Fibroblast of mammary gland (primary cell): ENCODE data around the gene APELA.
A peak's percentile ranks its signal among the peaks of the same experiment; 100 is the strongest.

Experiments
- DNase-seq: peaks from one replicate; pipeline ENCODE4 v3.0.0-alpha.2; 2010; ENCODE audit warnings: low read depth
- H3K4me3 ChIP-seq: 2 replicates; pipeline ENCODE4 v1.5.1; 2011; ENCODE audit warnings: low read depth, mild to moderate bottlenecking, low read length, moderate library complexity; ENCODE audit not compliant: control insufficient read depth
- CTCF ChIP-seq: conservative IDR thresholded peaks from 2 replicates; pipeline ENCODE4 v1.5.1; 2011; ENCODE audit warnings: low read depth, low read length, inconsistent platforms; ENCODE audit not compliant: control insufficient read depth, insufficient read depth

Gene APELA

GRCh38 chr4:164866817-164867490 lies 10.0 kb upstream of the APELA start:
- DNase-seq: peak; percentile 30
- no peak for TF ChIP-seq CTCF
- H3K4me3 ChIP-seq: no peak overlapping the region

DNA sequence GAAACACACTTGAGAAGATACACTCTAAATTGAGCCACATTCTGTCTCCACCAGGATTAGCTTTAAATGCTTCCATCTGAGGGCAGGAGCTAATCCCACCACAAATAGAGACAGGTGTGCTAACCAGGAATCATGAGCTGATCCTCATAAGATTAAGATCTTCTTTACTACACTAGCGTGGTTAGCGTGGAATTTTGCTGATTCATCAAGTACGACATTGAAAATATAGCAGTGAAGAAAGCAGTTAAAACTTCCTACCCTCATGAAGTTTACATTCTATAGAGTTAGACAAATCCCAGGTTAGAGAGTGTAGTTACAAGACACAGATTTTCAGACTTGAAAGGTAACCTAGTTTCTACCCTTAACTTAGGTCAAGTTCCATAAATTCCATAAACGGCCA lies 5.3 kb upstream of the APELA start:
- DNase-seq: no peak
- TF ChIP-seq CTCF: no peak
- H3K4me3 ChIP-seq: no peak overlapping the region

GRCh38 chr4:164872481-164872880 lies 4.5 kb upstream of the APELA start:
- no peak overlapping the region for H3K4me3 ChIP-seq
- TF ChIP-seq CTCF: no peak
- no peak for DNase-seq

GRCh38 chr4:164874789-164875188 lies 2.2 kb upstream of the APELA start:
- no peak for DNase-seq
- H3K4me3 ChIP-seq: no peak overlapping the region
- no peak for TF ChIP-seq CTCF

- no peak overlapping the region for H3K4me3 ChIP-seq
- TF ChIP-seq CTCF: no peak
- DNase-seq: no peak
These were observed 3.7 kb downstream of the APELA start for GRCh38 chr4:164880489-164881262.

DNA sequence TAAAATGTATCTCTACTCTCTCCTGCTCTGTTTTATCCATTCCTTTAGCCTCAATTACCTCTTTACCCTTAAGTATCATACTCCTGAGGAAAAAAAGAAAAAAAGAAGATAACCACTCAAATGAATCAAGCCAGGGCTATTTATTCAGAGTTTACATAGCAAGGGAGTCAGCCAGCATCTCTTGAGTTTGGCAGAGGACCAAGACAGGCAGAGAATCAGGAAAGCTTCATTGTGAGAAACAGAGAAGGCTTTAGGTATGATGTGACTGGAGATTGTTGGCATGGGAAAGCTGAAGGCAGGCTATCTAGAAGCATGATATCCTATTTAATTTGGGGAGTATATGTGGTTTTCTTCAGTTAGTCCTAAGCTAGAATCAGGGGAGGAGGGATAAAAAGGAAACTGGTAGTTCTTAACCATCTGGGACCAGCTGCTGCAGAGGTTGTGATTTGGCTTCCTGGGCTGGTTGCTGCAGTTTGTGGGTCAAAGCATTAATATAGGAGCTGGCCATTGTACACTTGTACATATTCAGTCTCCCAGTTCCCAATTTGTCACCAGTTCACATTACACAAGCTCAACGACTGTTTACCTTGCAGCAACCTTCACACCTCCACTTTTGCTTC lies 11.2 kb downstream of the APELA start:
- TF ChIP-seq CTCF: no peak

More for the DNA sequence above, 11.2 kb downstream of the APELA start:
- H3K4me3 ChIP-seq: no peak overlapping the region
- DNase-seq: no peak
